Dedifferentiated amniotic fluid mesenchymal stem cell (primary cell): ENCODE measurements around the gene C1QTNF9.
A peak's percentile ranks its signal among the peaks of the same experiment; 100 is the strongest.
"Not testable (repeated sequence)": the region's sequence is repeated elsewhere in the genome, so short reads cannot be mapped to it uniquely, and the experiment has no call there.

Experiments
- DNase-seq: peaks from one replicate; pipeline ENCODE4 v3.0.0-alpha.2; 2016; ENCODE audit errors: extremely low spot score

The C1QTNF9 gene, protein sequence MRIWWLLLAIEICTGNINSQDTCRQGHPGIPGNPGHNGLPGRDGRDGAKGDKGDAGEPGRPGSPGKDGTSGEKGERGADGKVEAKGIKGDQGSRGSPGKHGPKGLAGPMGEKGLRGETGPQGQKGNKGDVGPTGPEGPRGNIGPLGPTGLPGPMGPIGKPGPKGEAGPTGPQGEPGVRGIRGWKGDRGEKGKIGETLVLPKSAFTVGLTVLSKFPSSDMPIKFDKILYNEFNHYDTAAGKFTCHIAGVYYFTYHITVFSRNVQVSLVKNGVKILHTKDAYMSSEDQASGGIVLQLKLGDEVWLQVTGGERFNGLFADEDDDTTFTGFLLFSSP

DNA sequence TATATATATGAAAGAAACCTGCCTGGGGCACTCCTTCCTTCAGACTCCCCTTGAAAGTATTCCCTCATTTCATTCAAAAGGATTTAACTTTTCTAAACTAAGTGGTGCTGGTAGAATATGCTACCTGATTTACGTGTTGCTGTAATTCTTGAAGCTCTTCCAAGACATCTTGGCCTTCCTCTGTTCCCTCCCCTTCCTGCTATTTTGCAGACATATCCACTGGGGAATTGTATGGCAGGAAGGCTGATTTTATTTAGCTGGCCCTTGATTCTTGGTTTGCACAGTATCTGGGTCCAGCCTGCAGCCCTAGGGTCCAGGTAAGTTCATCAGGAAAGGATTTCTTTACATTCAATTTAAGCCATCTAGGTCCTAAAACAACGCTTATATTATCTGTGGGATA is at the start of gene C1QTNF9:
Gene C1QTNF9 (plus strand): TSS at position 281 of the 400 bp plus-strand sequence. CDS start 6,424 bp downstream, outside the sequence.
- not testable (repeated sequence) for DNase-seq

DNA sequence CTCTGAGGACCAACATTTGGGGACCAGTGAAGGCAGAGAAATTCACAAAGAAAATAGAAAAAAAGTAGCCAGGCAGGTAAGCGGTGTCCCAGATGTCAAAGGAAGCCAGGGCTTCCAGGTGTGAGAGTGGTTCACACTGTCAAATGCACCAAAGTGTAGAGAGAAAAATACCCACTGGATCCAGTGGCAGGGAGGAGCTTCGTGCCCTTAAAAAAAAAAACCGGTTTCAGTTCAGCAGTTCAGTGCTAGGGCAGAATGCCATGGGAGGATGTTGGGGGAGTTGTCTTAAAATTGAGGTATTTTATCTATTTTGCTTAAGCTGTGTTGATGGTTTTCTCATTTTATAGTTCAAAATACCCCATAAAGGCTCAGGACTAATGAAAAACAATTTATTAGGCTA is 47.8 kb upstream of the C1QTNF9 start:
- DNase-seq, result no peak

DNA sequence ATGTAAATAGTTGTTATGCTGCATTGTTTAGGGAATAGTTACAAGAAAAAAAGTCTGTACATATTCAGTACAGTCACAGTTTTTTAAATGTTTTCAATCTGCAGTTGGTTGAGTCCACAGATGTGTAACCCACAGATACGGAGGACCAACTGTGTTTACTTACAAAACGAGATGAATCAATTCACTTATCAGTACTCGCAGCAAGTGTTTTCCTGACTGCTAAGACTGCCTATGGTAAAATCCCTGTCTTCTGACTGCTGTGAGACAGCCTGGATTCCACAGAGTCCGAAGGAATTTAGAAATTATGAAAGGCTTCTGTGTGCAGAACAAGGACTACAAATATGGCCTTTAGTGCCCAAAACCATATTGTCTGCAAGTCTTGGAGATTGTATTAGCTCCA is 45.7 kb upstream of the C1QTNF9 start:
- peak; percentile 24 for DNase-seq

DNA sequence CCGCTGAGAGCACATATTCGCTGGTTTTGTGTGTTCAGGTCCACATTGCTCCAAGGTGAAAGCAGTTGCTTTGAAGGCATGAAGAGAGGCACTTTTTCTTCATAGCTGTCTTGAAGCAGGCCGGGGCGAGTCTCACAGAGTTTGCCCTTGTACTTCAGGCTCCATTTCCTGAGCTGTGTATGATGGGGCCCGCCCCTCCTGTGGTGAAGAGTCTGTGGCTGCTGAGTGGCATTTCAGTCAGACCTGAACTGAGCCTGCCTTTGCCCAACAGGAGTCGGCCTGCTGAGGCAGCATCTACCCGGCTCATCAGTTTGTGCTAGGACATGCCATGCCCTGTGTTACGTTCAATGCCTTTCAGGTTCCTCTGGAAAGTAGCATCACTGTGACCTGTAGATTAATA is 44.4 kb upstream of the C1QTNF9 start:
- DNase-seq, result no peak

DNA sequence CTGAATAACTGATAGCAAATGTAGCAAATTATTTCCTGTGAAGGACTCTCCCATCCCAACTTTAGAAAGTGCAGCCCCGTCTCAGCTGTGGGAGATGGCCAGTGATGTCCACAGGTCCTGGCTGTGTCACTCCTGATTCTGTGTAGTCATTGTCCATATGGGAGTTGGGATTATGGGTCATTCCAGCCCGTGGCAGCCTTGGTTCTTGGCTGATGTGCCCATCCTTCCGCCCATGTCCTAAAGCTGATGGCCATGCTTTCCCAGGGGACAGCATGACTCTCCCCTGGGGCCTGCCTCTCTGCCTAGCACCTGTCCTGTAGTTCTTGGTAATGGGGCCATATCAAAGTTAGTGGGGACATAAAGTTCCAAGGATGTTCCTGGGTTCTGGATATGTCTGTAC is 43.9 kb upstream of the C1QTNF9 start:
- DNase-seq, result no peak

DNA sequence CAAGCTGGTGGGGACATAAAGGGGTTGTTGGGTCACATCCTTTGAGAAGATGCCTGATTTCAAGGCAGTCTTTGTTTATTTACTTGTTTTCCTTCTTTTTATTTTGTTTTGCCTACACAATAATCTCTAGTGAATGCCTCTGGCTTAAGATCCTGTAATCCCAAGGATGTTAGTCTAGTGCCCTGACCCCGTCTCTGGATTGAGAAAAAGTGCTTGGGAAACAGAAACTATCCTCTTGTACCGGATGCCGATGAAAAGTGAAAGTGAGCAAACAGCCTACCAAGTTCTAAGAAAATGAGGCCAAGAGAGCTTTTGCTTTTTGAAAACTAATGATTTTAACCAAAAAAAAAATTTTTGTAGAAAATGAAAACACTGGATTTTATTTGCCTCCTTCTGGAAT is 42.1 kb upstream of the C1QTNF9 start:
- DNase-seq, result no peak

DNA sequence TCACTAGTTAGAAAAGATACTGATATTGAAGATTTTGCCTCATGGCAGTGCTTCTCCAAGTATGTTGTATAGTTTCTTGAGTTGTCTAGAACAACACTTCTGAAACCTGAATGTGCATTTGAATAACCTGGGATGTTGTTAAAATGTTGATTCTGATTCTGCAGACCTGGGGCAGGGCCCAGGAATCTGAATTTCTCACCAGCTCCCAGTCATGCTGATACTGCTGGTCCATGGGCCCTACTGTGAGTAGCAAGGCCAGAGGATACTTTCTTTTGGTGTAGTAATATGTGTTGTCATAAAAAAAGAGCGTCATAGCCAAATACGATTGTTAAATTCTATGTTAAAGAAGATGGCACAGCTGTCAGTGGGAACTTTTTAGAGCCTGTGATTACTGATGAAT is 41.6 kb upstream of the C1QTNF9 start:
- DNase-seq, result no peak

DNA sequence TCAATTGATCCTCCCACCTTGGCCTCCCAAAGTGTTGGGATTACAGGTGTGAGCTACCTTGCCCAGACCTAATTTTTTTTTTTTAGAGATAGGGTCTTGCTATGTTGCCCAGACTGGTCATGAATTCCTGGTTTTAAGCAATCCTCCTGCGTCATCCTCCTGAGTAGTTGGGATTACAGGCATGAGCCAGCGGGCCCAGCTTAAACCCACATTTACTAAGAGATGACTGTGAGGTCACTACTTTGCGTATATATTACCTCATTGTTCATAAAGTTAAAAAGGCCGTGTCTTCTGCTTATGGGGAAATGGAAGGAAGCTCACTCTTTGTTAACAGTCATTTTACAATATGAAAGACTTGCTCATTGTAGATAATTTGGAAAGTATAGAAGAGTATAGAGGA is 39.6 kb upstream of the C1QTNF9 start:
- no peak for DNase-seq

DNA sequence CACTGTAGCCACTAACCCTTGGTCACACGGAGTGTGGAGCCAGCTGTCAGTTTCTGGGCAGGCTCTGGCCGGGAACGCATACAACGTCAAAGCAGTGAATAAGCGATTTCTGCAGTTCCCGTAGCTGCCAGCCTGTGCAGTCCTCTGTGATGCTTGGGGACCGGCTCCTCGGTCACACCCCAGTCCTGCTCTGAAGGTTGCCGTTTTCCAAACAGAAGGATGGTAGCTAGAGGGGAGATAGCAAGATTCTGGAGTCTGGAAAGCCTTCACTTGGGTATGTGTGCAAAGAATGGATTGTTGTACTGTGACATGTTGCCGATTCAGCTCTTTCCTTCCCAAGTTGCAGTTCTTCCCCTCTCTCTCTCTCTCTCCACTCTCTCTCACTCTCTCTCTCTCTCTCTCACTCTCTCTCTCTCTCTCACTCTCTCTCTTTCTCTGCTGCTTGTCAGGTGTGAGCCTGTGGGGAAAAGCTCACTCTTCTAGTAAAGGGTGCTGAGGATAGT is 38.7 kb upstream of the C1QTNF9 start:
- DNase-seq, result no peak

DNA sequence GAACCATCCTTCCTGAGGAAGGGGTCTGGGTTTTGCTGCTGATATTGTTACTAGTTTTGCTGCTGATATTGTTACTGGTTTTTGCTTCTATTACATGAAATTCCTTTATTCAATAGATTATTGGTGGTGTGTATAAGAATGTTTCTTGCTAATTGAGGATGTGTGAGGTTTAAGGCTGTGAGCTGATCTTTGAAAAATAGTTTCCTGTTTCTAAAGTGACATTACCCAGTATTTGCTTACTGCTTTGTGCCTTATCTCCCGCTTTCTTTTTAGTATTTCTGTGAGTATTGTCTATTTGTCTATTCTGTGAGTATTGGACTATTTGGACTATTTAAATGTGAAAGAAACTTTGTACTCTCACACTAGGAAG is 38.2 kb upstream of the C1QTNF9 start:
- no peak for DNase-seq

DNA sequence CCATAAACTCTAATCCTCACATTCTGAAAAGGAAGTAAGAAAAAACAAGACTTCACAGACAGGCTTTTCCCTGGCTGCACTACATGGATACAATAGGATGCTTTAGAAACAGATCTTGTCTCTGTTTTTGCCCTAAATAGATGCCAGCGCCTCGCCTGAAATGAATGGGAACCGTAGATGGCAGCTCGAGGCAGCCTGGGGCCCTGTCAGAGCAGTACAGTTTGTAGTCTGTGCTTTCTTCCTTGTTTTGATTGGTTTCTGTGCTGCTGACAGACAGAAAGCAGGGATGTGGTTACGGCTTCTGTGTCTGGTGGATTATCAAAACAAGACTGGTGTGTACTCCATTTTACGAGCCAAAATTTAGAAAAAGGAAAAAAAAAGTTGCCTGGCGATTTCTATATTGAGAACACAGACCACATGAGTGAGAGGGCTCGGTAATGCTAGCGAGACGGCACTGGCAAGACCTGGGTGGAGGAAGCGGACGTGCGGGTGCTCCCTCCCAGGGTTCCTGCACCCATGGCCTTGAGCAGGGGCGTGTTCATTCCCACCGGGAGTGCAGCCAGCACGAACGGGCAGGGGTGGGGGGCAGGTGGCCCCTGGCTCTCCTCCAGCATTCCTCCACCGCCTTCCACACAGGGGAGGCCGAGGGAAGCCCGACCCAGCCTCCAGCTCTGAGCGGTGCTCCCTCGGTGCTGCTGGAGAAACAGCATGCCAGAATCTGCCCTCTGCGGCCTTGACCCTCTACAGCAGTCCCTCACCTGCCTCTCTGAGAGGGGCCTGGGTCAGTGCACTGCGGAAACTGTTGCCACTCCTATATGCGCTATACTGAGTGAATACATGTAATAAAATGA is 37.6 kb upstream of the C1QTNF9 start:
- DNase-seq, result peak; percentile 34

DNA sequence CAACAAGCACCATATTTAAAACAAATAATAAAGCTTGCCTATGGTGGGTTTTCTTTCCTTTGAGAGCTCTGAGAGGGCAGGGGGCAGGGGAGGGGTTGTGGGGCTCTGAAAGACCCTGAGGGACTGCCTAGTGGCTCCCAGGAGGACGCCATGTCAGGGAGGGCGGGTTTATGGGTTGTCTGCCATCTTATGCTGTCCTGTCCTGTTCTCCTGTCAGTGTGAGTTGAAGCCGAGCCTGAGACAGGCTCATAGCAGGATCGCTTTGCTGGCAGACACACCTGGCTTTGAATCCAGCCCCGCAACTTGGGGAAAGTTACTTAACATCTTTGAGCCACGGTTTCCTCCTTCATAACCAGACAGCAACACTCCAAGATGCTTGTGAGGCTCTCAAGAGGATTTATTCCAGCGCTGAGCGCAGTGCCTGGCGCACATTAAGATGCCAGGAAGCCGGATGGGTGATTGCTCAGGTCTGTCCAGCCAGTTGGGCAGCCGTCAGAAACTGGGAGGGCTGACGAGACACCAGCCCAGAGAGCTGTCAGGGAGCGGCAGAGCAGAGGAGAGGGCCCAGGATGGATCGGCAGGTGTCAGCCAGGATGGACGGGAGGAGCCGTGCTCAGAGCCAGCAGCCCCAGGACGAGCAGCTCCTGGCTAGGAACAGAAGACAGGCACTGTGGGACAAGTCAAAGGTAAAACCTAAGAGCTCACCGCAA is 36.8 kb upstream of the C1QTNF9 start:
- DNase-seq, result no peak

DNA sequence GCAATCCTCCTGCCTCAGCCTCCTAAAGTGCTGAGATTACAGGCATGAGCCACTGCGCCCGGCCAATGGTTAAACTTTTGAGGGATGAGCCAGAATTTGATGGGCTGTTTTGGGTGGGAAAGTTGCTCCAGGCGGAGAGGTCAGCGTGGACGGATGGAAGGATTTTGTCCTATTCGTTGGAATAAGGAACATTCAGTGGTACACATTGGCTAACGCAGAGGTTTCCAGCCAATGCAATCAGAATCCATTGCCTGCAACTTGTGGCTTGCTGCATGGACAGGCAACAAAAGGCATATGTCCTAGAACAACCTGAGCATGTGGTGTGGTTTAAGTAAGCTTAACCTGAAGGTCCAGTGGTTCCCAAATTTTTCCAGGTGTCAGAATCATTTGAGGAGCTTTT is 35.5 kb upstream of the C1QTNF9 start:
- DNase-seq, result no peak

DNA sequence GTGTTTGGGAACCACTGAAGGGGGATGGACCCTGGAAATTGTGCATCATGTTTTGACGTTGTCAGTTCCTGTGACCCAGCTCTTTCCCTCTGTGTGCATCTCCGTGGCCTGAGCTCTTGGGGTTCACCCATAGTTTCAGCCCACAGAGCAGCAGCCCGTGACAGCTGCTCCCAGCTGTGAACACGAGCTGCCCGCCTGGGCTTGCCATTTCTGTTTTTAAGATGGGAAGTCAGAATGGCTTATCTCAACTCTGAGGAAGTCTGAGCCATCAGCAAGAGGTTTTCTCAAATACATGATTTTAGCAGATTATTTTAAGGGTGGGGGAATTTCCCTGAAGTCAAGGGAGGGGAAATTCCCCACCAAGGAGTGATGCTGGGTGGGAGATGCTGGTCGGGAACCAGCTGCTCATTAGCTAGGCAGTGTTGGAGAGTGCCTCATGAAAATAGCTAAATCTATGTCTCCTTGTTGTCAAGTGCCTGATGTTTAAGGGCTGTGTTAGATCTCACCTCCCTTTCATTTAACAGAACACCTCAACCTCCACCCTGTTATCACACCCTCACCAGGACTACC is 34.8 kb upstream of the C1QTNF9 start:
- DNase-seq, result no peak

DNA sequence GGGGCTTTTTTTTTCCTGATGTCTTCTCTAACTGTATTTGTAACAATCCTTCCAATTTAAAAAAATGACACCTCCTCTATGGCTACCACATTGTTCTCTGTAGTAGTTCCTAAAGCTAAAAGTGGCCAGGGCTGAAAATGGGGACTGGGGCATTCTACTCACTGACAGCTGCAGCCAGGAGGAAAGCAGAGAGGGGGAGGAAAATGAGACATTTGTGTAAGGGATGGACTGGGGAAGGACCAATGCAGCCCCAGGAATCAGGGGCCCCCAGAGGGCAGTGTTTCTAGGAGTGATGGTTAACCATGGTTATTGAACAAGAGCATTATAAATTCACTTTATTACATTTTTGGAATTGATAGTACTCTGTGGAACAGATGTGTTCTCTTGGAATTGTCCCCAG is 34.3 kb upstream of the C1QTNF9 start:
- no peak for DNase-seq

DNA sequence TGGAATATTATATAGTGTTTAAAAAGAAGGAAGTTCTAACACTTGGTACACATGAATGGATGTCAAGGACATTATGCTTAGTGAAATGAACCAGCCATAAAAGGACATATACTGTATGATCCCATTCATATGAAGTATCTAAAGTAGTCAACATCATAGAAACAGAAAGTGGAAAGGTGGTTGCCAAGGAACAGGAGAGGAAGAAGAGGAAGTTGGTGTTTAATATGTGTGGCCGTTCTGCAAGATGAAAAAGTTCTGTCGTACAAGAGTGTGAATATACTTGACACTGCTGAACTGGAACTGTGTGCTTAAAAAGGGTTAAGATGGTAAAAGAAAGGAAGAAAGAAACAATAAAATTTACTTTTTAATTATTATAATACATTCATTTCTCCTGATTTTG is 33.1 kb upstream of the C1QTNF9 start:
- no peak for DNase-seq

DNA sequence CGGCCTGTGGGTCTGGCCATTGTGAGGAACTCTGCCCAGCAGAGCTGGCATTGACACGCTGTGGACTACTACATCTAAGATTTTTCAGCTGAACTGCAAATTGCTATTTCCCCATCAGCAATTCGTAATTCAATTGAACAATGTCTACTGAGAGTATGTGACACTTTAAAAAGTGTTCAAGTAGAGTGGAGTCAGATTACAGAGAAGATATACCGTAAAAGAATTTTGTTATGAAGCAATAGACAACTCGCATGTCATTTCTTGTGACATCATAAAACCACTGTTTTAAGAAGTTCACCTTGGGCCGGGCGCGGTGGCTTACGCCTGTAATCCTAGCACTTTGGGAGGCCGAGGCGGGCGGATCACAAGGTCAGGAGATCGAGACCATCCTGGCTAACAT is 32.5 kb upstream of the C1QTNF9 start:
- DNase-seq, result no peak

DNA sequence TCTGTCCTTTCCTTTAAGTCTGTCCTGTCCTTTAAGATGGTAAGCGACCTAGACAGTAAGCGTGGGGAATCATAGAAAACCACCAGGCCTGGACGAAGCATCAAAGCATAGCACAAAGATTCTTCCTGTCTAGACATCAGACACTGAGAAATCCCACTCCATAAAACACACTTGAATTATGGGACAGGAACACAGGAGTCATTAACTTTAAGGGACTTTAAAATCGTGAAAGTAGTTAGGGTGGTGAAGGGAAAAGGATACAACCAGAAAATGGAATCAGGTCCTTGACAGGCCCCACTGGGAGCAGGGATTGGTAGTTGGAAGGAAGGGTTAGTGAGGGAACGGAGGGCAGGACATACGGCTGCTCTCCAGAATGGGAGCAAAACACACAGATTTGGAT is 31.6 kb upstream of the C1QTNF9 start:
- DNase-seq, result no peak

DNA sequence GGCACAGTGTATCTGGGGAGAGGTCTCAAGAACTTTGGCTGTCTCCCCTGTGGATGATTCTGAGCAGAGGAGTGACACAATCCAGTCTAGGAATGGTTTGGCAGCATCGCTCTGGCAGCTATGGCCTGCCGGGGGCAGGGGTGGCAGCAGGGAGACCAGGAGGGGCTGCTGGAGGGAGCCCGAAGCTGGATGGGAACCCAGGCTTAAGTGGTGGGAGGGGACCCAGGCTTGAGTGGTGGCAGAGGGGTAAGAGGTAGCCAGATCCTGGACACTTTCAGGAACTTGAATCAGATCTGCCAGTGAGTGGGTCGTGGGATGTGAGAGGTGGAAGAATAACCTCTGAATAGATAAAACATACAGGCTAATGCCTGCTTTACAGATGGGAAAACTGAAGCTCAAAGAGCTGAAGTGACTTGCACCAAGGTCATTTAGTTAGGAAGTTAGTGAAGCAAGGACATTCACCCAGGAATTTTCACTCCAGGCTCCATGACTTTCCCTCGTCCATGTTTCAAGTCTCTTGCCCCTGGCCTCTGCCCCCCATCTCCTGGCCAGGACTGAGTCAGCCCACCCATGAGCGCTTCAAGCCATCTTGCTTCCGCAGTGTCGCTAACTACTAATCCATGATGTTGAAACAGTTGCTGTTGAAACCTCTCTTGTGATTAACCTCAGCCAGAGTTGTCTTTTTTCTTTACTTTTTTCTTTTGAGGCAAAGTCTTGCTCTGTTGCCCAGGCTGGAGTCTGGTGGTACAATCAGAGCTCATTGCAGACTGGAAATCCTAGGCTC is 29.9 kb upstream of the C1QTNF9 start:
- no peak for DNase-seq

DNA sequence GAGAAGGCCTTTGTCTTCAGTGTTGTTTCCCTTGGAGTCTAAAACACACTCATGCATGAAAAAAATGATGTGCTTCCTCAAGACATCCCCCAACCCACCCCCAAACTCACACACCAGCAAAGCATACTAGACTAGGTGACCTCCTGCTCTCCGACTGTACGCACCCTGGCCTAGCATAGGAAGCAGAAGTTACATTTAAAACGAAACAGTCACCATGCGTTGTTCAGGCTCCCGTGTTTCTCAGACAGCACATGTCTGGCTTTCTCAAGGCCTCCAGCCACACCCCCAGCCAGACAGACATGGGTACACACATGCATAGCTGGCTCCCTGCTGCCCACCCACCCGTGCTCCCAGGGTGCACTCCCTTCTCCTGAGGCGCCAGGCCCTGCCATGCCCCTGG is 28.7 kb upstream of the C1QTNF9 start:
- no peak for DNase-seq
